ENCODE results near the gene PFKP.
A peak's percentile ranks its signal among the peaks of the same experiment; 100 is the strongest.

PFKP gene

GRCh38 chr10:3150961-3151360, 83.6 kb downstream of the PFKP start:
- no peak overlapping the region for H3K4me3 ChIP-seq (ENCODE audit: low read depth, low read length)
- H3K4me1 ChIP-seq (ENCODE audit: control insufficient read depth, insufficient read depth, low read length): no peaks in the 10 kb centered on the region
- TF ChIP-seq ZNF585B (tag by site-specific recombination; IDR thresholded peaks at IDR 0.05): no peak
- no peak for TF ChIP-seq ZNF311 (tag by site-specific recombination; IDR thresholded peaks at IDR 0.05; ENCODE audit: borderline replicate concordance)
- no peak for TF ChIP-seq ZFP69B (tag by site-specific recombination; IDR thresholded peaks at IDR 0.05)
- TF ChIP-seq ZNF837 (tag by site-specific recombination; IDR thresholded peaks at IDR 0.05): no peak
- no peak for TF ChIP-seq ZNF16 (tag by site-specific recombination; IDR thresholded peaks at IDR 0.05; ENCODE audit: low read depth)
- TF ChIP-seq, protein P1, sequence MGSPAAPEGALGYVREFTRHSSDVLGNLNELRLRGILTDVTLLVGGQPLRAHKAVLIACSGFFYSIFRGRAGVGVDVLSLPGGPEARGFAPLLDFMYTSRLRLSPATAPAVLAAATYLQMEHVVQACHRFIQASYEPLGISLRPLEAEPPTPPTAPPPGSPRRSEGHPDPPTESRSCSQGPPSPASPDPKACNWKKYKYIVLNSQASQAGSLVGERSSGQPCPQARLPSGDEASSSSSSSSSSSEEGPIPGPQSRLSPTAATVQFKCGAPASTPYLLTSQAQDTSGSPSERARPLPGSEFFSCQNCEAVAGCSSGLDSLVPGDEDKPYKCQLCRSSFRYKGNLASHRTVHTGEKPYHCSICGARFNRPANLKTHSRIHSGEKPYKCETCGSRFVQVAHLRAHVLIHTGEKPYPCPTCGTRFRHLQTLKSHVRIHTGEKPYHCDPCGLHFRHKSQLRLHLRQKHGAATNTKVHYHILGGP (tag by site-specific recombination; IDR thresholded peaks at IDR 0.05): no peak
- no peak for TF ChIP-seq ZNF155 (tag by site-specific recombination; IDR thresholded peaks at IDR 0.05)
- no peak for TF ChIP-seq ZNF184 (tag by site-specific recombination; IDR thresholded peaks at IDR 0.05)
- TF ChIP-seq, protein P2, sequence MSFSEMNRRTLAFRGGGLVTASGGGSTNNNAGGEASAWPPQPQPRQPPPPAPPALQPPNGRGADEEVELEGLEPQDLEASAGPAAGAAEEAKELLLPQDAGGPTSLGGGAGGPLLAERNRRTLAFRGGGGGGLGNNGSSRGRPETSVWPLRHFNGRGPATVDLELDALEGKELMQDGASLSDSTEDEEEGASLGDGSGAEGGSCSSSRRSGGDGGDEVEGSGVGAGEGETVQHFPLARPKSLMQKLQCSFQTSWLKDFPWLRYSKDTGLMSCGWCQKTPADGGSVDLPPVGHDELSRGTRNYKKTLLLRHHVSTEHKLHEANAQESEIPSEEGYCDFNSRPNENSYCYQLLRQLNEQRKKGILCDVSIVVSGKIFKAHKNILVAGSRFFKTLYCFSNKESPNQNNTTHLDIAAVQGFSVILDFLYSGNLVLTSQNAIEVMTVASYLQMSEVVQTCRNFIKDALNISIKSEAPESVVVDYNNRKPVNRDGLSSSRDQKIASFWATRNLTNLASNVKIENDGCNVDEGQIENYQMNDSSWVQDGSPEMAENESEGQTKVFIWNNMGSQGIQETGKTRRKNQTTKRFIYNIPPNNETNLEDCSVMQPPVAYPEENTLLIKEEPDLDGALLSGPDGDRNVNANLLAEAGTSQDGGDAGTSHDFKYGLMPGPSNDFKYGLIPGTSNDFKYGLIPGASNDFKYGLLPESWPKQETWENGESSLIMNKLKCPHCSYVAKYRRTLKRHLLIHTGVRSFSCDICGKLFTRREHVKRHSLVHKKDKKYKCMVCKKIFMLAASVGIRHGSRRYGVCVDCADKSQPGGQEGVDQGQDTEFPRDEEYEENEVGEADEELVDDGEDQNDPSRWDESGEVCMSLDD (tag by site-specific recombination; IDR thresholded peaks at IDR 0.05): no peak
- no peak for TF ChIP-seq YY2 (tag by site-specific recombination; IDR thresholded peaks at IDR 0.05)
- TF ChIP-seq ZNF624 (tag by site-specific recombination; IDR thresholded peaks at IDR 0.05): no peak
- no peak for TF ChIP-seq ZNF148 (tag by site-specific recombination; IDR thresholded peaks at IDR 0.05; ENCODE audit: borderline replicate concordance)
- TF ChIP-seq KLF8 (tag by site-specific recombination; IDR thresholded peaks at IDR 0.05): no peak
- ChIA-PET POLR2A (no interaction called here), CTCF (no interaction called here)
- no peak overlapping the region for H3K27ac ChIP-seq (ENCODE audit: extremely low read depth, low read depth, low read length)
- no peaks in the 10 kb centered on the region for H3K9me3 ChIP-seq (ENCODE audit: control insufficient read depth, insufficient read depth, low read depth, low read length)
- H3K36me3 ChIP-seq (ENCODE audit: control insufficient read depth in 2 of 2, insufficient read depth in 1 of 2, low read length in 2 of 2): peaks cover 27 to 97% of the 10 kb centered on the region in 2 experiments

DNA sequence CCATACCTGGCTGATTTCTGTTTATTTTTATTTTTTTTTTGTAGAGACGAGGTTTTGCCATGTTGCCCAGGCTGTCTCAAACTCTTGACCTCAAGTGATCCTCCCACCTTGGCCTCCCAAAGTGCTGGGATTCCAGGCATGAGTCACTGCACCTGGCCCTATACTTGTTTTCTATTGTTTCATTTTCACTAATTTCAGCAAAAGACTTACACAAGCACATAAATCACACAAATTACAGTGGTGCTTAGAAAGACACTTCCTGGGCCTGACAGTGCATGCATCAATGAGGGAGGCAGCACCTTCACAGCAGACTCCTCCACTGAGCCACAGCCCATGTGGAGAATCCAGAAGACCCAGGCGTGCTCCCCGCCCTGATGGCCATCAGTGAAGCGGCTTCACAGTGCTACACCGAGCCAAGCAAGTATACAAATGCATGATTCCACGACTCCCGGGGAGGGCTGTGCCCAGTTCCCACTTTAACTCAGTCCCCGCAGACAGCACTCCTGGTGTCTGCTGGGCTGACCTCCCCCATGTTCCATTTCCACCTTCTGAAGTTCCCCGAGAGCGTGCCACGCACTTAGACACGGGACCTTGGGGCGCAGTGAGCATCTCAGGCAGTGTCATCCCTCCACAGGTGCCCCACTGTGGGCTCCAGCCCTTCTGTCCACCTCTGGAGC, 84.7 kb downstream of the PFKP start:
- peaks cover 33 to 96% of the 10 kb centered on the region in 2 experiments for H3K36me3 ChIP-seq (ENCODE audit: control insufficient read depth in 2 of 2, insufficient read depth in 1 of 2, low read length in 2 of 2)
- CTCF ChIA-PET: no interaction called here
- POLR2A ChIA-PET: no interaction called here
- H3K4me1 ChIP-seq (ENCODE audit: control insufficient read depth, insufficient read depth, low read length): no peaks in the 10 kb centered on the region
- H3K4me3 ChIP-seq (ENCODE audit: low read depth, low read length): no peak overlapping the region
- no peaks in the 10 kb centered on the region for H3K9me3 ChIP-seq (ENCODE audit: control insufficient read depth, insufficient read depth, low read depth, low read length)
- TF ChIP-seq GLIS1 (tag by site-specific recombination; IDR thresholded peaks at IDR 0.05) (0 out of 2 replicates have a peak, but pooled peaks have one; percentile 11), SP7 (tag by site-specific recombination; IDR thresholded peaks at IDR 0.05) (peak; percentile 95), GFI1B (tag by site-specific recombination; IDR thresholded peaks at IDR 0.05) (no peak)
- no peak overlapping the region for H3K27ac ChIP-seq (ENCODE audit: extremely low read depth, low read depth, low read length)

- peaks cover 34 to 96% of the 10 kb centered on the region in 2 experiments for H3K36me3 ChIP-seq (ENCODE audit: control insufficient read depth in 2 of 2, insufficient read depth in 1 of 2, low read length in 2 of 2)
- no peak overlapping the region for H3K27ac ChIP-seq (ENCODE audit: extremely low read depth, low read depth, low read length)
- no peaks in the 10 kb centered on the region for H3K4me1 ChIP-seq (ENCODE audit: control insufficient read depth, insufficient read depth, low read length)
- no peak for TF ChIP-seq ZNF169 (tag by site-specific recombination; IDR thresholded peaks at IDR 0.05)
- no peak for TF ChIP-seq ZNF501 (tag by site-specific recombination; IDR thresholded peaks at IDR 0.05)
- TF ChIP-seq ZNF202 (tag by site-specific recombination; IDR thresholded peaks at IDR 0.05; ENCODE audit: borderline replicate concordance): no peak
- no peak for TF ChIP-seq ZSCAN30 (tag by site-specific recombination; IDR thresholded peaks at IDR 0.05)
- no peak for TF ChIP-seq EGR2 (tag by site-specific recombination; IDR thresholded peaks at IDR 0.05; ENCODE audit: low read depth)
- no peak for TF ChIP-seq ZNF660 (tag by site-specific recombination; IDR thresholded peaks at IDR 0.05)
- TF ChIP-seq BCL11B (tag by site-specific recombination; IDR thresholded peaks at IDR 0.05; ENCODE audit: low read depth): no peak
- CTCF ChIA-PET: no interaction called here
- POLR2A ChIA-PET: no interaction called here
- H3K9me3 ChIP-seq (ENCODE audit: control insufficient read depth, insufficient read depth, low read depth, low read length): no peaks in the 10 kb centered on the region
- H3K4me3 ChIP-seq (ENCODE audit: low read depth, low read length): no peak overlapping the region
These were observed 85.2 kb downstream of the PFKP start for GRCh38 chr10:3152566-3152935.

All from HEK293 (cell line).